Measurements from ENCODE around the gene SCG3.

DNA sequence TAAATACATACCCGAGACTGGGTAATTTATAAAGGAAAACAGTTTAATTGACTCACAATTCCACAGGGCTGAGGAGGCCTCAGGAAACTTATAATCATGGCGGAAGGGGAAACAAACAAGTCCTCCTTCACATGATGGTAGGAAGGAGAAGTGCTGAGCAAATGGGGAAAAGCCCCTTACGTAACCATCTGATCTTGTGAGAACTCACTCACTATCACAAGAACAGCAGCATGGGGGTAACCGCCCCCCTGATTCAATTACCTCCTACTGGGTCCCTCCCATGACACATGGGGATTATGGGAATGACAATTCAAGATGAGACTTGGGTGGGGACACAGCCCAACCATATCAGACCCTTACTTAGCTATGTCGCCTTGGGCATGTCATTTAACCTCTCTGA lies 27.7 kb downstream of the SCG3 start:
- no peak for TF ChIP-seq POLR2A (IDR thresholded peaks at IDR 0.05; ENCODE audit: low read depth)
- TF ChIP-seq, protein P1, sequence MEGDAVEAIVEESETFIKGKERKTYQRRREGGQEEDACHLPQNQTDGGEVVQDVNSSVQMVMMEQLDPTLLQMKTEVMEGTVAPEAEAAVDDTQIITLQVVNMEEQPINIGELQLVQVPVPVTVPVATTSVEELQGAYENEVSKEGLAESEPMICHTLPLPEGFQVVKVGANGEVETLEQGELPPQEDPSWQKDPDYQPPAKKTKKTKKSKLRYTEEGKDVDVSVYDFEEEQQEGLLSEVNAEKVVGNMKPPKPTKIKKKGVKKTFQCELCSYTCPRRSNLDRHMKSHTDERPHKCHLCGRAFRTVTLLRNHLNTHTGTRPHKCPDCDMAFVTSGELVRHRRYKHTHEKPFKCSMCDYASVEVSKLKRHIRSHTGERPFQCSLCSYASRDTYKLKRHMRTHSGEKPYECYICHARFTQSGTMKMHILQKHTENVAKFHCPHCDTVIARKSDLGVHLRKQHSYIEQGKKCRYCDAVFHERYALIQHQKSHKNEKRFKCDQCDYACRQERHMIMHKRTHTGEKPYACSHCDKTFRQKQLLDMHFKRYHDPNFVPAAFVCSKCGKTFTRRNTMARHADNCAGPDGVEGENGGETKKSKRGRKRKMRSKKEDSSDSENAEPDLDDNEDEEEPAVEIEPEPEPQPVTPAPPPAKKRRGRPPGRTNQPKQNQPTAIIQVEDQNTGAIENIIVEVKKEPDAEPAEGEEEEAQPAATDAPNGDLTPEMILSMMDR (IDR thresholded peaks at IDR 0.05), result no peak
